Measurements from ENCODE around the gene DLK1.

DLK1 gene

DNA sequence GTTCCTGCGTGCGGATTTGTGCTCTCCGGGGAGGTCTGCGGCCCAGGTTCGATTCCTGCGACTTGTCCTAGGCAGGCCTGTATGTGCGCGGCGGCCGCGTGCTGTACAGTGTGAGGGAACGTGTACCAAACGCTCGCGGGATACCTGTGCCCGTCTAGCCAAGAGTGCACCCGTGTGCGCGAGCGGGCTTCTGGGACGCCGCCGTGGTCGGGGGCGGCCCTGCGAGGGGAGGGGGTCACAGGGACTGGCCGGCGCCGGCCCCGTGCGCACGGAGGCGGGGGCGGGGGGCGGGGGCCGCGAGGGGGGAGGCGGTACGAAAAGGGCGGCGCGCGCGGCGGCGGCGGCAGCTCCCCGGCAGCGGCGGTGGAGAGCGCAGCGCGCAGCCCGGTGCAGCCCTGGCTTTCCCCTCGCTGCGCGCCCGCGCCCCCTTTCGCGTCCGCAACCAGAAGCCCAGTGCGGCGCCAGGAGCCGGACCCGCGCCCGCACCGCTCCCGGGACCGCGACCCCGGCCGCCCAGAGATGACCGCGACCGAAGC, at the start of gene DLK1:
Gene DLK1 (plus strand): TSS at position 343 of the 536 bp plus-strand sequence. CDS start 177 bp downstream, at position 520.
- no peak for DNase-seq (ENCODE audit: low read depth)
- no peak for TF ChIP-seq CTCF (conservative IDR thresholded peaks at IDR 0.05; ENCODE audit: low read depth, low read length)
- H3K4me3 ChIP-seq (ENCODE audit: low read depth, low read length) = no peak within 1 kb of the TSS

DNA sequence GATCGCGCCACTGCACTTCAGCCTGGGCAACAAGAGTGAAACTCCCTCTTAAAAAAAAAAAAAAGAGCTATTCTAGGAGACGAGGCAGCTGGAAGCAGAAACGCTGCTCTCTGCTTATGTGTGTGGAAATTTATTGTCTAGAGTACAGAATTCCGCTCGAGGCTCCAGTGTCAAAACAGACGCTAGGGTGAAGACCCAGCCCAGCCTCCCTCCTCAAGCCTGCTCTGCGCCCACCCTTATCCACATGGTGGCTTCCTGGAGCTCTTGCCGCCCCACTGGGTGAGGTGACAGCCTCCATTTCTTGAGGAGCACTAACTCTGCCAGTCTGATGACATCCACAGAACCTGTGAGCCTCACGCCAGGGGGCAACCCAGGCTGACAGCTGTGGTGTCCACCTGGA, 49.5 kb upstream of the DLK1 start:
- no peak for DNase-seq (ENCODE audit: low read depth)
- no peak for TF ChIP-seq CTCF (conservative IDR thresholded peaks at IDR 0.05; ENCODE audit: low read depth, low read length)
- H3K4me3 ChIP-seq (ENCODE audit: low read depth, low read length) = no peak overlapping the region

GRCh38 chr14:100677554-100678468, 48.9 kb upstream of the DLK1 start:
- peak; percentile 66 for DNase-seq (ENCODE audit: low read depth)
- no peak overlapping the region for H3K4me3 ChIP-seq (ENCODE audit: low read depth, low read length)
- TF ChIP-seq CTCF (conservative IDR thresholded peaks at IDR 0.05; ENCODE audit: low read depth, low read length) = no peak

DNA sequence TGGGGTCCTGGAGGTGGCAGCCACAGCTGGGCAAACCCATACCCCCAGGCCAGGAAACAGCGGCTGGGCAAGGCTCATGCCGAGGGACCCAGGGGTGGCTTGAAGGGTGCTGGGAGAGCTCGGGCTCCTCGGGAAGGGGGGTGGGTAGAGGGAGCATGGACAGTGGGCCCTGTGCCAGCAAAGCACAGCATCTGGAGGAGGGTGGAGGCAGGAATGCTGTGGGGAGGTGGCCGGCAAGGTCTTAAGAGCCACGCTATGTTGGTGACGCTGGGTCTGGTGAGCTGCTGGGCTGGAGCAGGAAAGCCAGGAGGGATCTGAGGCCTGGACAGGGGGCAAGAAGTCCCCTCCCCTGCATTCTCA, 48.2 kb upstream of the DLK1 start:
- no peak overlapping the region for H3K4me3 ChIP-seq (ENCODE audit: low read depth, low read length)
- no peak for DNase-seq (ENCODE audit: low read depth)
- TF ChIP-seq CTCF (conservative IDR thresholded peaks at IDR 0.05; ENCODE audit: low read depth, low read length) = no peak

- TF ChIP-seq CTCF (conservative IDR thresholded peaks at IDR 0.05; ENCODE audit: low read depth, low read length) = no peak
- no peak overlapping the region for H3K4me3 ChIP-seq (ENCODE audit: low read depth, low read length)
- no peak for DNase-seq (ENCODE audit: low read depth)
Measured at GRCh38 chr14:100679153-100679552, 47.5 kb upstream of the DLK1 start.

- no peak overlapping the region for H3K4me3 ChIP-seq (ENCODE audit: low read depth, low read length)
- DNase-seq (ENCODE audit: low read depth) = peak; percentile 96
- TF ChIP-seq CTCF (conservative IDR thresholded peaks at IDR 0.05; ENCODE audit: low read depth, low read length) = peak; percentile 56
Measured at GRCh38 chr14:100679707-100680438, 46.8 kb upstream of the DLK1 start.

All from choroid plexus epithelial cell (primary cell).